B cell (primary cell): Measurements from ENCODE around the gene KLHL42.

Experiments used
- CTCF ChIP-seq: fragments of 200-600 bp; IDR thresholded peaks from one replicate; pipeline ENCODE4 v1.8.0; 2022; ENCODE audit warnings: antibody characterized with exemption, mild to moderate bottlenecking
- EZH2 ChIP-seq: IDR thresholded peaks from 2 replicates; pipeline ENCODE4 v1.6.1; 2012; ENCODE audit warnings: borderline replicate concordance, low read depth, mild to moderate bottlenecking, moderate library complexity, low read length; ENCODE audit not compliant: insufficient read depth, poor library complexity, severe bottlenecking

GRCh38 chr12:27785882-27786570, 6.0 kb downstream of the KLHL42 start:
- TF ChIP-seq CTCF (no peak), EZH2 (no peak)
